B cell (primary cell): ENCODE data around the gene RASSF8.

ENCODE experiments used
- CTCF ChIP-seq: fragments of 200-600 bp; IDR thresholded peaks from one replicate; pipeline ENCODE4 v1.8.0; 2022; ENCODE audit warnings: antibody characterized with exemption, mild to moderate bottlenecking
- EZH2 ChIP-seq: IDR thresholded peaks from 2 replicates; pipeline ENCODE4 v1.6.1; 2012; ENCODE audit warnings: borderline replicate concordance, low read depth, mild to moderate bottlenecking, moderate library complexity, low read length; ENCODE audit not compliant: insufficient read depth, poor library complexity, severe bottlenecking

- TF ChIP-seq CTCF (no peak), EZH2 (no peak)
Measured at GRCh38 chr12:26077915-26078702, 119.6 kb downstream of the RASSF8 start.
